HTR-8/SVneo (cell line): ENCODE data around the gene IGF2.
"Not testable (repeated sequence)": the region's sequence is repeated elsewhere in the genome, so short reads cannot be mapped to it uniquely, and the experiment has no call there.

Experiments
- DNase-seq: peaks from one replicate; pipeline ENCODE4 v3.0.0; 2011; ENCODE audit warnings: low spot score, mixed read lengths; ENCODE audit not compliant: insufficient read length
- FAIRE-seq: peaks from 2 replicates; lab custom pipeline; 2011; peaks lifted over from hg19 to GRCh38; lab: Jason Lieb, UNC

Gene IGF2

GRCh38 chr11:2139123-2139521 is at the start of gene IGF2:
IGF2 (minus strand) TSS chr11:2139389; CDS start chr11:2135523, 3,866 bp downstream.
- no peak for DNase-seq
- FAIRE-seq = no peak

GRCh38 chr11:2188745-2189144 is 49.6 kb upstream of the IGF2 start:
- FAIRE-seq = no peak
- no peak for DNase-seq

- DNase-seq = no peak
- FAIRE-seq = no peak
These were observed 48.1 kb upstream of the IGF2 start for GRCh38 chr11:2187280-2187707.

- FAIRE-seq (no peak), DNase-seq (peak; percentile 35)
These were observed 47.6 kb upstream of the IGF2 start for GRCh38 chr11:2186669-2187279.

- DNase-seq (no peak), FAIRE-seq (no peak)
These were observed 46.3 kb upstream of the IGF2 start for GRCh38 chr11:2185324-2186085.

- DNase-seq (no peak), FAIRE-seq (no peak)
These were observed 43.7 kb upstream of the IGF2 start for GRCh38 chr11:2182692-2183474.

GRCh38 chr11:2182075-2182474 is 42.9 kb upstream of the IGF2 start:
- FAIRE-seq = no peak
- no peak for DNase-seq

GRCh38 chr11:2180789-2181370 is 41.7 kb upstream of the IGF2 start:
- FAIRE-seq (no peak), DNase-seq (peak; percentile 37)

- no peak for FAIRE-seq
- DNase-seq = no peak
These were observed 41.2 kb upstream of the IGF2 start for GRCh38 chr11:2180347-2180746.

- DNase-seq (no peak), FAIRE-seq (no peak)
These were observed 40.3 kb upstream of the IGF2 start for GRCh38 chr11:2179516-2179915.

- FAIRE-seq (peak; percentile 86), DNase-seq (peak; percentile 89)
These were observed 39.8 kb upstream of the IGF2 start for GRCh38 chr11:2178906-2179494.

GRCh38 chr11:2178055-2178773 is 39.0 kb upstream of the IGF2 start:
- peak; percentile 54 for FAIRE-seq
- DNase-seq = not testable (repeated sequence)

- no peak for FAIRE-seq
- DNase-seq = no peak
These were observed 37.9 kb upstream of the IGF2 start for GRCh38 chr11:2177076-2177475.

- FAIRE-seq (peak; percentile 99), DNase-seq (no peak)
These were observed 37.3 kb upstream of the IGF2 start for GRCh38 chr11:2176389-2176900.

- peak; percentile 26 for FAIRE-seq
These were observed 36.5 kb upstream of the IGF2 start for GRCh38 chr11:2175659-2176058.

GRCh38 chr11:2174361-2174760 is 35.2 kb upstream of the IGF2 start:
- no peak for FAIRE-seq
- DNase-seq = no peak

More at GRCh38 chr11:2175659-2176058, 36.5 kb upstream of the IGF2 start:
- DNase-seq = no peak

GRCh38 chr11:2173761-2174160 is 34.6 kb upstream of the IGF2 start:
- DNase-seq (no peak), FAIRE-seq (no peak)

GRCh38 chr11:2173150-2173693 is 34.0 kb upstream of the IGF2 start:
- FAIRE-seq (no peak), DNase-seq (no peak)

GRCh38 chr11:2172676-2173075 is 33.5 kb upstream of the IGF2 start:
- DNase-seq (no peak), FAIRE-seq (no peak)
